H9 (cell line): ENCODE results near the gene UNC5B. TPM values are rescaled to one million over a fixed set of nuclear protein-coding genes. Genes with fewer than 3 reads are reported as not detected.

Experiments
- DNase-seq: peaks from one replicate; pipeline ENCODE4 v3.0.0-alpha.2; 2017
- H2AFZ ChIP-seq: one replicate; pipeline ENCODE4 v1.6.1; 2013; ENCODE audit warnings: mild to moderate bottlenecking, low read length, control low read depth, moderate library complexity
- H2AK5ac ChIP-seq: 2 replicates; pipeline ENCODE4 v1.6.1; 2013; ENCODE audit warnings: low read length, control low read depth, mixed read lengths; ENCODE audit not compliant: insufficient read length
- H2BK120ac ChIP-seq: one replicate; pipeline ENCODE4 v1.6.1; 2013; ENCODE audit warnings: low read depth, mild to moderate bottlenecking, low read length, control low read depth, inconsistent platforms; ENCODE audit not compliant: poor library complexity, severe bottlenecking
- H2BK12ac ChIP-seq: 2 replicates; pipeline ENCODE4 v1.6.1; 2013; ENCODE audit warnings: low read length, control low read depth, mixed read lengths, low read depth; ENCODE audit not compliant: insufficient read length
- H2BK15ac ChIP-seq: 2 replicates; pipeline ENCODE4 v1.6.1; 2013; ENCODE audit warnings: low read depth, low read length, control low read depth
- H2BK20ac ChIP-seq: one replicate; pipeline ENCODE4 v1.6.1; 2013; ENCODE audit warnings: low read depth, mild to moderate bottlenecking, low read length, control low read depth, inconsistent platforms; ENCODE audit not compliant: poor library complexity, severe bottlenecking
- H2BK5ac ChIP-seq: 2 replicates; pipeline ENCODE4 v1.6.1; 2013; ENCODE audit warnings: low read length, control low read depth, mixed read lengths; ENCODE audit not compliant: insufficient read length
- H3K14ac ChIP-seq: 2 replicates; pipeline ENCODE4 v1.6.1; 2013; ENCODE audit warnings: low read length, control low read depth; ENCODE audit not compliant: insufficient read depth
- H3K18ac ChIP-seq: 2 replicates; pipeline ENCODE4 v1.6.1; 2013; ENCODE audit warnings: low read depth, mild to moderate bottlenecking, mixed read lengths, low read length, control low read depth; ENCODE audit not compliant: insufficient read length
- H3K23ac ChIP-seq: 2 replicates; pipeline ENCODE4 v1.6.1; 2013; ENCODE audit warnings: low read length, control low read depth, mixed read lengths, low read depth; ENCODE audit not compliant: insufficient read length
- H3K23me2 ChIP-seq: 2 replicates; pipeline ENCODE4 v1.6.1; 2013; ENCODE audit warnings: low read depth, mild to moderate bottlenecking, mixed read lengths, low read length, control low read depth; ENCODE audit not compliant: insufficient read length, poor library complexity, severe bottlenecking
- H3K27ac ChIP-seq: 2 replicates; pipeline ENCODE4 v1.5.1; 2013; ENCODE audit warnings: low read length, control low read depth, mixed read lengths, low read depth; ENCODE audit not compliant: insufficient read length
- H3K27me3 ChIP-seq: 2 replicates; pipeline ENCODE4 v1.6.1; 2013; ENCODE audit warnings: low read length, control low read depth, inconsistent platforms; ENCODE audit not compliant: insufficient read depth
- H3K4ac ChIP-seq: 2 replicates; pipeline ENCODE4 v1.6.1; 2013; ENCODE audit warnings: low read depth, mild to moderate bottlenecking, control low read depth, inconsistent platforms, low read length, moderate library complexity
- H3K4me1 ChIP-seq: 2 replicates; pipeline ENCODE4 v1.6.1; 2013; ENCODE audit warnings: low read length, control low read depth, inconsistent platforms; ENCODE audit not compliant: insufficient read depth
- H3K4me2 ChIP-seq: 2 replicates; pipeline ENCODE4 v1.6.1; 2013; ENCODE audit warnings: low read length, control low read depth, mixed read lengths; ENCODE audit not compliant: insufficient read length, insufficient read depth
- H3K56ac ChIP-seq: 2 replicates; pipeline ENCODE4 v1.6.1; 2013; ENCODE audit warnings: low read depth, mild to moderate bottlenecking, mixed read lengths, low read length, control low read depth; ENCODE audit not compliant: insufficient read length
- H3K79me1 ChIP-seq: 2 replicates; pipeline ENCODE4 v1.6.1; 2013; ENCODE audit warnings: low read depth, mild to moderate bottlenecking, moderate library complexity, low read length, control low read depth, inconsistent platforms; ENCODE audit not compliant: insufficient read depth, poor library complexity, severe bottlenecking
- H3K79me2 ChIP-seq: 2 replicates; pipeline ENCODE4 v1.6.1; 2013; ENCODE audit warnings: low read length, control low read depth, inconsistent platforms; ENCODE audit not compliant: insufficient read depth
- H3K9ac ChIP-seq: 2 replicates; pipeline ENCODE4 v1.6.1; 2013; ENCODE audit warnings: low read length, control low read depth, mixed read lengths; ENCODE audit not compliant: insufficient read length; ENCODE audit errors: extremely low read depth
- H3K9me3 ChIP-seq: one replicate; pipeline ENCODE4 v1.6.1; 2013; ENCODE audit warnings: low read depth, low read length, inconsistent platforms; ENCODE audit not compliant: control insufficient read depth
- H3T11ph ChIP-seq: one replicate; pipeline ENCODE4 v1.6.1; 2013; ENCODE audit warnings: mild to moderate bottlenecking, low read length, control low read depth, inconsistent platforms
- H4K20me1 ChIP-seq: one replicate; pipeline ENCODE4 v1.6.1; 2013; ENCODE audit not compliant: control insufficient read depth, insufficient read length, insufficient read depth
- H4K5ac ChIP-seq: 2 replicates; pipeline ENCODE4 v1.6.1; 2013; ENCODE audit warnings: low read depth, mild to moderate bottlenecking, mixed read lengths, low read length, control low read depth; ENCODE audit not compliant: insufficient read length
- H4K8ac ChIP-seq: replicated peaks from 2 replicates; pipeline ENCODE4 v1.6.1; 2013; ENCODE audit warnings: low read length, control low read depth, mixed read lengths, low read depth; ENCODE audit not compliant: insufficient read length
- H4K91ac ChIP-seq: 2 replicates; pipeline ENCODE4 v1.6.1; 2013; ENCODE audit warnings: low read depth, mild to moderate bottlenecking, moderate library complexity, mixed read lengths, low read length, control low read depth; ENCODE audit not compliant: insufficient read length
- H3K27ac Mint-ChIP-seq, 3 experiments: 2 replicates in 2 of 3; 3 replicates in 1 of 3; pipeline ENCODE4 v1.8.0; 2020 to 2021; ENCODE audit warnings: mixed read lengths in 3 of 3, mild to moderate bottlenecking in 1 of 3, moderate library complexity in 1 of 3
- H3K27me3 Mint-ChIP-seq: 2 replicates; pipeline ENCODE4 v1.8.0; 2021; ENCODE audit warnings: low read depth, mild to moderate bottlenecking, moderate library complexity, mixed read lengths
- H3K36me3 Mint-ChIP-seq, 3 experiments: 2 replicates in 2 of 3; 3 replicates in 1 of 3; pipeline ENCODE4 v1.8.0; 2020 to 2021; ENCODE audit warnings: low read depth in 3 of 3, mixed read lengths in 3 of 3; ENCODE audit not compliant: insufficient read depth in 1 of 3
- H3K4me1 Mint-ChIP-seq, 2 experiments: 2 replicates each; pipeline ENCODE4 v1.8.0; 2020; ENCODE audit warnings: mixed read lengths in 2 of 2
- H3K4me3 Mint-ChIP-seq, 2 experiments: 2 replicates in 1 of 2; 3 replicates in 1 of 2; pipeline ENCODE4 v1.8.0; 2020 to 2021; ENCODE audit warnings: mild to moderate bottlenecking in 2 of 2, mixed read lengths in 2 of 2, moderate library complexity in 1 of 2
- H3K9me3 Mint-ChIP-seq, 2 experiments: 2 replicates in 1 of 2; 3 replicates in 1 of 2; pipeline ENCODE4 v1.8.0; 2020; ENCODE audit warnings: mild to moderate bottlenecking in 2 of 2, mixed read lengths in 2 of 2, moderate library complexity in 1 of 2
- WGBS: extraction: QIAGEN DNeasy Blood & Tissue Kit; methylation state at CpG from one replicate; pipeline ENCODE4 v1.1.7; 2013; ENCODE audit warnings: missing lambda C conversion rate, low lambda C conversion rate, mixed read lengths; ENCODE audit not compliant: insufficient read length; ENCODE audit errors: extremely low coverage; 5-methylcytosine and 5-hydroxymethylcytosine counted together
- total RNA-seq: library from RNA; stranded (reverse); gene quantifications from 2 replicates; pipeline ENCODE4 v1.2.1, GENCODE V29; 2021
- TF ChIP-seq, protein P1 (sequence below): fragments of 200-600 bp; sonication (generic); conservative IDR thresholded peaks from 3 replicates; pipeline ENCODE4 v1.8.0; 2021; ENCODE audit warnings: antibody characterized with exemption, mild to moderate bottlenecking

UNC5B gene
- total RNA-seq, 1 experiment from 2014 or later: 28.4 TPM

DNA sequence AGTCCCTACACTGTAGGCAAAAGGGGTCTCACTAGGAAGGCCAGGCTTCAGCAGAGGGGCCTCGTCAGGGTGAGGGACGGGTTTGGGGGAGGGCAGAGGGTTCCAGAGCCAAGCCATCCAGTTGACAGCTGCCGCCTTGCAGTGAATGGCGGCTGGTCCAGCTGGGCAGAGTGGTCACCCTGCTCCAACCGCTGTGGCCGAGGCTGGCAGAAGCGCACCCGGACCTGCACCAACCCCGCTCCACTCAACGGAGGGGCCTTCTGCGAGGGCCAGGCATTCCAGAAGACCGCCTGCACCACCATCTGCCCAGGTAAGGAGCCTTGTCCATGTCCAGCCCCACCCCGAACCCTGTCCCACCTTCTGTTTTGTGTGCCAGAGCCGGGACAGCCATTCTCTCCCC, 75.1 kb downstream of the UNC5B start:
- Mint-ChIP-seq H3K4me1 (peaks cover 9 to 13% of the 10 kb centered on the region in 2 experiments), H3K27ac (no peak overlapping the region), H3K27me3 (no peaks in the 10 kb centered on the region; the same call in 1 of the 2 replicates), H3K36me3 (peaks cover 21 to 62% (median 43%) of the 10 kb centered on the region in 3 experiments), H3K9me3 (no peaks in the 10 kb centered on the region), H3K4me3 (no peak overlapping the region)
- Histone ChIP-seq H3K79me1 (no peaks in the 10 kb centered on the region), H3T11ph (no peak overlapping the region), H2BK15ac (no peak overlapping the region), H3K14ac (no peak overlapping the region), H3K23me2 (no peaks in the 10 kb centered on the region), H4K5ac (no peak overlapping the region), H3K18ac (no peak overlapping the region), H2BK20ac (no peak overlapping the region), H3K27me3 (no peaks in the 10 kb centered on the region), H4K8ac (no peak overlapping the region), H4K91ac (no peak overlapping the region), H3K4me1 (no peaks in the 10 kb centered on the region), H3K23ac (no peak overlapping the region), H2BK12ac (no peak overlapping the region), H2AK5ac (no peak overlapping the region), H3K56ac (no peak overlapping the region), H4K20me1 (no peaks in the 10 kb centered on the region), H2AFZ (no peak overlapping the region), H3K4me2 (no peak overlapping the region), H2BK5ac (no peak overlapping the region), H3K4ac (no peak overlapping the region), H3K9me3 (no peaks in the 10 kb centered on the region), H3K27ac (no peak overlapping the region), H3K9ac (no peak overlapping the region), H3K79me2 (no peaks in the 10 kb centered on the region), H2BK120ac (no peak overlapping the region)
- WGBS: no CpG with 5 or more reads among the region's 14 CpGs
- DNase-seq: no peak
- TF ChIP-seq, protein P1, sequence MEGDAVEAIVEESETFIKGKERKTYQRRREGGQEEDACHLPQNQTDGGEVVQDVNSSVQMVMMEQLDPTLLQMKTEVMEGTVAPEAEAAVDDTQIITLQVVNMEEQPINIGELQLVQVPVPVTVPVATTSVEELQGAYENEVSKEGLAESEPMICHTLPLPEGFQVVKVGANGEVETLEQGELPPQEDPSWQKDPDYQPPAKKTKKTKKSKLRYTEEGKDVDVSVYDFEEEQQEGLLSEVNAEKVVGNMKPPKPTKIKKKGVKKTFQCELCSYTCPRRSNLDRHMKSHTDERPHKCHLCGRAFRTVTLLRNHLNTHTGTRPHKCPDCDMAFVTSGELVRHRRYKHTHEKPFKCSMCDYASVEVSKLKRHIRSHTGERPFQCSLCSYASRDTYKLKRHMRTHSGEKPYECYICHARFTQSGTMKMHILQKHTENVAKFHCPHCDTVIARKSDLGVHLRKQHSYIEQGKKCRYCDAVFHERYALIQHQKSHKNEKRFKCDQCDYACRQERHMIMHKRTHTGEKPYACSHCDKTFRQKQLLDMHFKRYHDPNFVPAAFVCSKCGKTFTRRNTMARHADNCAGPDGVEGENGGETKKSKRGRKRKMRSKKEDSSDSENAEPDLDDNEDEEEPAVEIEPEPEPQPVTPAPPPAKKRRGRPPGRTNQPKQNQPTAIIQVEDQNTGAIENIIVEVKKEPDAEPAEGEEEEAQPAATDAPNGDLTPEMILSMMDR: no peak
